Measurements from ENCODE around the gene SPOCK1.

The SPOCK1 gene

GRCh38 chr5:137367951-137368350 lies 131.2 kb downstream of the SPOCK1 start:
- no peak for DNase-seq (ENCODE audit: low read depth)
- H3K4me3 ChIP-seq (ENCODE audit: control insufficient read depth, low read depth, low read length): no peak overlapping the region
- no peak for TF ChIP-seq CTCF (conservative IDR thresholded peaks at IDR 0.05; ENCODE audit: control insufficient read depth, insufficient read depth, low read depth, low read length)

GRCh38 chr5:137366526-137366925 lies 132.6 kb downstream of the SPOCK1 start:
- no peak for TF ChIP-seq CTCF (conservative IDR thresholded peaks at IDR 0.05; ENCODE audit: control insufficient read depth, insufficient read depth, low read depth, low read length)
- DNase-seq (ENCODE audit: low read depth): peak; percentile 42
- no peak overlapping the region for H3K4me3 ChIP-seq (ENCODE audit: control insufficient read depth, low read depth, low read length)

- peak; percentile 47 for DNase-seq (ENCODE audit: low read depth)
- TF ChIP-seq CTCF (conservative IDR thresholded peaks at IDR 0.05; ENCODE audit: control insufficient read depth, insufficient read depth, low read depth, low read length): no peak
- no peak overlapping the region for H3K4me3 ChIP-seq (ENCODE audit: control insufficient read depth, low read depth, low read length)
Observed at GRCh38 chr5:137365126-137365865, 133.8 kb downstream of the SPOCK1 start.

- no peak for DNase-seq (ENCODE audit: low read depth)
- H3K4me3 ChIP-seq (ENCODE audit: control insufficient read depth, low read depth, low read length): no peak overlapping the region
- TF ChIP-seq CTCF (conservative IDR thresholded peaks at IDR 0.05; ENCODE audit: control insufficient read depth, insufficient read depth, low read depth, low read length): no peak
Observed at GRCh38 chr5:137361280-137361679, 137.8 kb downstream of the SPOCK1 start.

GRCh38 chr5:137360607-137361006 lies 138.5 kb downstream of the SPOCK1 start:
- DNase-seq (ENCODE audit: low read depth): peak; percentile 64
- H3K4me3 ChIP-seq (ENCODE audit: control insufficient read depth, low read depth, low read length): no peak overlapping the region
- no peak for TF ChIP-seq CTCF (conservative IDR thresholded peaks at IDR 0.05; ENCODE audit: control insufficient read depth, insufficient read depth, low read depth, low read length)

- DNase-seq (ENCODE audit: low read depth): no peak
- TF ChIP-seq CTCF (conservative IDR thresholded peaks at IDR 0.05; ENCODE audit: control insufficient read depth, insufficient read depth, low read depth, low read length): no peak
- H3K4me3 ChIP-seq (ENCODE audit: control insufficient read depth, low read depth, low read length): no peak overlapping the region
Observed at GRCh38 chr5:137359941-137360340, 139.2 kb downstream of the SPOCK1 start.

Data from fibroblast of mammary gland (primary cell).